GM23338 (cell line): ENCODE results near the gene DMRTC2. TPM values are rescaled to one million over a fixed set of nuclear protein-coding genes. Genes with fewer than 3 reads are reported as not detected.

Experiments used
- ATAC-seq: fragments of 200-7000 bp; cut with Tn5 transposase; 3 replicates; pipeline ENCODE4 v1.9.1; 2020
- DNase-seq: peaks from one replicate; pipeline ENCODE4 v3.0.0-alpha.2; 2015; ENCODE audit warnings: low spot score
- H2AFZ ChIP-seq: fragments of 200-600 bp; sonication (generic); 2 replicates; pipeline ENCODE4 v1.8.0; 2016; ENCODE audit warnings: antibody characterized with exemption, mild to moderate bottlenecking, moderate library complexity
- H3F3A ChIP-seq: fragments of 200-600 bp; sonication (generic); replicated peaks from 2 replicates; pipeline ENCODE4 v1.8.0; 2017; ENCODE audit warnings: antibody characterized with exemption, mixed run types, low read depth
- H3K27ac ChIP-seq: fragments of 200-600 bp; sonication (generic); 2 replicates; pipeline ENCODE4 v1.6.1; 2016; ENCODE audit warnings: low read depth
- H3K27me3 ChIP-seq: fragments of 200-600 bp; sonication (generic); 2 replicates; pipeline ENCODE4 v1.8.0; 2016; ENCODE audit warnings: mild to moderate bottlenecking, mixed run types, moderate library complexity; ENCODE audit not compliant: insufficient read depth
- H3K36me3 ChIP-seq: fragments of 200-600 bp; sonication (generic); 2 replicates; pipeline ENCODE4 v1.8.0; 2016; ENCODE audit warnings: mild to moderate bottlenecking; ENCODE audit not compliant: insufficient read depth
- H3K4me1 ChIP-seq: fragments of 200-600 bp; sonication (generic); 2 replicates; pipeline ENCODE4 v1.8.0; 2016; ENCODE audit warnings: mild to moderate bottlenecking, moderate library complexity; ENCODE audit not compliant: insufficient read depth
- H3K4me2 ChIP-seq: fragments of 200-600 bp; sonication (generic); 2 replicates; pipeline ENCODE4 v1.7.1; 2017; ENCODE audit warnings: mixed run types
- H3K4me3 ChIP-seq: fragments of 200-600 bp; sonication (generic); 2 replicates; pipeline ENCODE4 v1.6.1; 2016; ENCODE audit warnings: mixed run types
- H3K79me2 ChIP-seq: fragments of 200-600 bp; sonication (generic); replicated peaks from 2 replicates; pipeline ENCODE4 v1.8.0; 2017; ENCODE audit warnings: mild to moderate bottlenecking; ENCODE audit not compliant: insufficient read depth
- H3K9me2 ChIP-seq: fragments of 200-600 bp; sonication (generic); 2 replicates; pipeline ENCODE4 v1.8.0; 2017; ENCODE audit not compliant: insufficient read depth
- H4K20me1 ChIP-seq: fragments of 200-600 bp; sonication (generic); replicated peaks from 2 replicates; pipeline ENCODE4 v1.8.0; 2017; ENCODE audit warnings: mild to moderate bottlenecking; ENCODE audit not compliant: insufficient read depth
- H3K27ac Mint-ChIP-seq: 2 replicates; pipeline ENCODE4 v1.8.0; 2020; ENCODE audit warnings: inconsistent platforms, mild to moderate bottlenecking, moderate library complexity, mixed read lengths
- H3K27me3 Mint-ChIP-seq: 3 replicates; pipeline ENCODE4 v1.8.0; 2022; ENCODE audit warnings: low read depth, mild to moderate bottlenecking, moderate library complexity, mixed read lengths, inconsistent platforms; ENCODE audit not compliant: insufficient read depth, poor library complexity
- H3K36me3 Mint-ChIP-seq: 3 replicates; pipeline ENCODE4 v1.8.0; 2021; ENCODE audit warnings: low read depth, mild to moderate bottlenecking, inconsistent platforms, moderate library complexity, mixed read lengths
- H3K4me1 Mint-ChIP-seq: 3 replicates; pipeline ENCODE4 v1.8.0; 2020; ENCODE audit warnings: mild to moderate bottlenecking, inconsistent platforms, mixed read lengths
- H3K4me3 Mint-ChIP-seq: 3 replicates; pipeline ENCODE4 v1.8.0; 2021; ENCODE audit warnings: moderate library complexity, mild to moderate bottlenecking, inconsistent platforms, mixed read lengths
- H3K9me3 Mint-ChIP-seq: 3 replicates; pipeline ENCODE4 v1.8.0; 2020; ENCODE audit warnings: moderate library complexity, mild to moderate bottlenecking, inconsistent platforms, mixed read lengths
- CREB1 ChIP-seq: fragments of 250-450 bp; sonication (Bioruptor Pico); IDR thresholded peaks from 2 replicates; pipeline ENCODE4 v1.5.0; 2020; ENCODE audit warnings: low read depth, mild to moderate bottlenecking, moderate library complexity
- CTCF ChIP-seq, 2 experiments: fragments of 200-600 bp in 1 of 2; sonication (generic) in 1 of 2; conservative IDR thresholded peaks; 2 replicates each; pipeline versions ENCODE4 v1.5.1 to v1.6.1; 2016 to 2017; ENCODE audit warnings: antibody characterized with exemption in 2 of 2, low read depth in 2 of 2, mild to moderate bottlenecking in 2 of 2, moderate library complexity in 1 of 2
- EZH2 ChIP-seq: fragments of 200-600 bp; sonication (generic); IDR thresholded peaks from one replicate; pipeline ENCODE4 v1.8.0; 2017; ENCODE audit warnings: antibody characterized with exemption, mild to moderate bottlenecking, low read depth; ENCODE audit not compliant: unreplicated experiment
- JUNB ChIP-seq: IDR thresholded peaks from one replicate; pipeline ENCODE4 v1.6.1; 2016; ENCODE audit warnings: antibody characterized with exemption; ENCODE audit not compliant: unreplicated experiment
- NANOG ChIP-seq: IDR thresholded peaks from 2 replicates; pipeline ENCODE4 v1.6.1; 2016; ENCODE audit warnings: antibody characterized with exemption, borderline replicate concordance
- POLR2AphosphoS5 ChIP-seq: IDR thresholded peaks from 2 replicates; pipeline ENCODE4 v1.6.1; 2016; ENCODE audit warnings: antibody characterized with exemption, low read depth
- REST ChIP-seq: IDR thresholded peaks from one replicate; pipeline ENCODE4 v1.6.1; 2018; ENCODE audit warnings: antibody characterized with exemption; ENCODE audit not compliant: unreplicated experiment
- polyA plus RNA-seq: library from polyadenylated mRNA; unstranded; fragments of >200 nt; fragmentation: Nextera tagmentation; extraction: Ambion mirVana; gene quantifications from 2 replicates; pipeline ENCODE4 v1.2.1, GENCODE V29; 2016
- total RNA-seq: library from RNA; depleted of rRNA; stranded (reverse); fragments of >200 nt; shearing (Covaris generic); gene quantifications from 2 replicates; pipeline ENCODE4 v1.2.3, GENCODE V29; 2014

DMRTC2 gene
- total and polyA plus RNA-seq, 2 experiments from 2014 or later, result 0.21 TPM; not detected in 1

GRCh38 chr19:41871573-41872383 lies 26.9 kb downstream of the DMRTC2 start (continued):
- no peak for TF ChIP-seq REST

GRCh38 chr19:41872384-41872774 lies 27.5 kb downstream of the DMRTC2 start:
- Histone ChIP-seq H3K27me3 (no peaks in the 10 kb centered on the region; the same call in 1 of the 2 replicates), H3K4me3 (no peak overlapping the region), H3K79me2 (peaks cover 9% of the 10 kb centered on the region; the same call in 1 of the 2 replicates), H2AFZ (no peak overlapping the region), H3F3A (peaks cover 53% of the 10 kb centered on the region), H4K20me1 (peaks cover 29% of the 10 kb centered on the region), H3K9me2 (no peaks in the 10 kb centered on the region), H3K27ac (peak overlapping the region; percentile 98), H3K4me2 (no peak overlapping the region), H3K36me3 (peaks cover 37% of the 10 kb centered on the region), H3K4me1 (0 out of 2 replicates have a peak, but pooled peaks cover 6% of the 10 kb centered on the region)
- H3K4me3 Mint-ChIP-seq, result no peak overlapping the region
- H3K27ac Mint-ChIP-seq, result no peak overlapping the region
- no peak for TF ChIP-seq EZH2
- no peak for TF ChIP-seq CTCF (conservative IDR thresholded peaks at IDR 0.05; ENCODE audit: low read depth in 2 of 2)
- TF ChIP-seq CREB1, result no peak
- TF ChIP-seq JUNB, result no peak
- no peak for TF ChIP-seq NANOG
- peak; percentile 74 for TF ChIP-seq POLR2AphosphoS5
- no peaks in the 10 kb centered on the region for H3K9me3 Mint-ChIP-seq
- H3K4me1 Mint-ChIP-seq, result peaks cover 11% of the 10 kb centered on the region
- H3K27me3 Mint-ChIP-seq, result peaks cover 33% of the 10 kb centered on the region
- no peak for DNase-seq
- ATAC-seq, result peak; percentile 3
- peaks cover 45% of the 10 kb centered on the region for H3K36me3 Mint-ChIP-seq
